Activated CD8-positive, alpha-beta memory T cell treated with anti-CD3 and anti-CD28 coated beads for 4 hours (primary cell): Measurements from ENCODE around the gene ASTN2.

Experiments
- DNase-seq, 2 donors: peaks; one replicate each; pipeline ENCODE4 v3.0.0-alpha.2; 2020; ENCODE audit warnings: low read depth in 2 of 2

ASTN2 gene

GRCh38 chr9:117415358-117415914 lies 579 bp upstream of the ASTN2 start:
- no peak for DNase-seq

GRCh38 chr9:117414220-117414905 lies 494 bp downstream of the ASTN2 start:
- no peak for DNase-seq

- DNase-seq = no peak
These were observed 1.3 kb downstream of the ASTN2 start for GRCh38 chr9:117413346-117414219.

DNA sequence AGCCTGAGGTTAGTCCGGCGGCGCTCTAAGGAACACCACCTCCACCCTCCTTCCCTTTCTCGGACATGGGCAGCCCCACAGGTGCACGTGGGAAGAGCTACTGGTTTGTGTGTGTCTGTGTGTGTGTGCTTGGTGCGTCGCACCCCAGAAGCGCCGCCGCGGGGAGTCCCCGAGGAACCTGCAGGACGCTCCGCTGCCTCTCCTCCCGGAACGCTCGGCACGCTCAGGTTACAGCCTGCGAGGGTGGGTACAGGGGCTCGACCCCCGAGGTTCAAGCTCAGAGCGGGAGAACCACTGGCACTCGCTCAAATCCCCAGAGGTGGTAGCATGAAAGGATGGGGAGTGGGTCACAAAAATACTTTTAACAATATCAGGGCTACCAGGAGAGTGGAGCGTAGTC lies 2.0 kb downstream of the ASTN2 start:
- no peak for DNase-seq

GRCh38 chr9:117412006-117412715 lies 2.7 kb downstream of the ASTN2 start:
- DNase-seq = no peak

DNA sequence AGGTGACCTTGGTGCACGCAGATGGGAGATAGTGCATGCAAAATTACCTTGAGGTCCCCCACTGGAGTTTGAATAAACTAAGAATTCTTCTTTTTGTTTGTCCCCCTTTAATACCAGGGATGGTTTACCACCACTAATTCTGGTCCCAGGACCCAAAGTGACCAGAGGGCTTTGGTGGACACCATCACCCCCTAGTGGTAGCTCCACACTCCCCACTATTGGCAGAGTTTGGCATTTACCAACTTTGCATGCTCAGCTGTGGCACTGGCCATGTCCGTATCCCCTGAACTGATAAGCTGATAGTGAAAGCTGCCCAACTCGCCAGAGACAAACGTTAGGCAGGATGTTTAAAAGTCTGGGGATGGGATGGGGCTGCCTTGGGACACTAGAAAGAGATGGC lies 3.3 kb downstream of the ASTN2 start:
- no peak for DNase-seq

DNA sequence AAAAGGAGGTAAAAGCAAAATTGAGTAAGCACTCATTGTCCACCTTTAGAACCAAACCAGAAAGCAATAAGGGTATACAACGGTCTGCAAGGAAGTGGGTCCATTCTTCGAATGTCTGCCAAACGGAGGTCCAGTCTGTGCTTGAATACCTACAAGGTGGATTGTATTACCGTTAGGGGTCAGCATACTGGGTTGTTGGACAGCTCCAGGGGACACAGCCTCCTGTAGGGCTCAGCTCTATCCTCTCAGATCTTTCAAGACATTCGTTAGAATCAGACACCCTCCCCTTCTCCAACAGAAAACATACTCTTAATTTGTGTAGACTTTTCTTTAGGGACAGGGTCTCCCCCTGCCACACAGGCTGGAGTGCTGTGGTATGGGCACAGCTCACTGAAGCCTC lies 5.5 kb downstream of the ASTN2 start:
- no peak for DNase-seq

GRCh38 chr9:117407436-117408022 lies 7.3 kb downstream of the ASTN2 start:
- DNase-seq = no peak

DNA sequence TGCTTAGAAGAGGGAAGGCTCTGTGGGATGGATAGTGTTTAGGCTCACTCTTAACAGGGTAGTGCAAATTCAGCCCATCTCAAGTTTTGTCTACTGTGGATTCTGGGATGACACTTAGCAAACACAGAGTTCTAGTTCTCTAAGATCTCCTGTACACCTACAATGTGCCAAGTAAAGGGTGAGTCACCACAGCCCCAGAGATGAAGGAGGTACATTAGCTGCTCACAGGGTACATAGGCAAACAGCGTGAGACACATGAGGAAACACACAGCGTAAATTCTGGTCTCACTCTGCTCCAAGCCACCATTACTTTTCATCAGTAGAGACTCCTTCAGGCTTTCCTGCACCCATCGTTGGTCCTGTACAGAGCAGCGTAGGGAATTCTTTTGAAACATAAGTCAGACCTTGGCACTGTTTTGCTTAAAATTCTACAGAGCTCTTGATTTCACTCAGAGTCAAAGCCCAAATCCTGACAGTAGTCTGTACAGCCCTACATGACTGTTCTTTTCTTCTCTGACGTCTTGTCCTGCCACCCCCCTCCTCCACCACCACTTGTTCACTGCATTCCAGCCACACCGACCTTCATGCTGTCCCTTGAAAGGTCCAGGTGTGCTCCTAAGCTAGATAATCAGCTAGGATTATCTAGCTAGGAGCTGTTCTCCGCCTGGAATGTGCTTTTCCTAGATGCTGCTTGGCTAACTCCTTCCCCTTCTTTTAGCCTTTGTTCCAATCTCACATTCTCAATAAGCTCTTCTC lies 8.7 kb downstream of the ASTN2 start:
- DNase-seq = no peak

DNA sequence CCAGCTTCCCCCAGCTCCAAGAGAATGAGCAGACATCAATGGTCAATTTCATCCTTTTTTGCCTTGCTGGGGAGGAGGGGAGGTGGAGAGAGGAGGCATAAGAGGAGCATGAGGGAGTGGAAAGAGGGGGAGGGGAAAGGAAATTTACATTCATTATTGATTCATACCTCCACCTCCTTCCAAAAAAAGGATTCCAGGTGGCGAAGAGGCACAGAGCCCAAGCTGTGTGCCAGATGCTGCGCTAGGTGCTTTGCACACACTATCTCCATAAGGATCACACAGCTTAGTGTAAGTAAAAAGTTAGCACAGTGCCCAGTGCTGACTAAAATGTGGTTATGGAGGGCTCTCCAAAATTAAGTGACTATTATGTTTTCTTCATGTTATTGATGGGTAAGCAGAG lies 11.0 kb downstream of the ASTN2 start:
- no peak for DNase-seq

DNA sequence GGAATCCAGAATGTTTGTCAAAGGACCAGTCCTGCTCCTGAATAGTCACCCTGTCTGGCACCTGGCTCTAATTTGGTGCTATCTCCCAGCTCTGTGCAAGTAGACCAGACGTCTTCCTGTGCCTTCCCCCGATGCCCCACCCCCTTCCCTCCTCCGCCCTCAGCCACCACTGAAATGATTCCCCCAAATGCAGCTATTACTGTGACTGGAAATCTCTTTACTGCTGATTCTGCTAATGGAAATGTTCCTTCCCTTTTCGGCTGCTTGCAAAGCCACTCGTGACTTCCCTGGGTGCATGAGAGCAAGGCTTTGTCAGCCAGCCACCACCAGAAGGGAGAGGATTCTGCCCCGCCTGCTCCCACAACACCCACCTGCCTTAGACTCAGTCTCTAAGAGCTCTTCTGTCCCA lies 11.4 kb downstream of the ASTN2 start:
- DNase-seq = no peak

GRCh38 chr9:117400171-117400570 lies 14.7 kb downstream of the ASTN2 start:
- no peak for DNase-seq

DNA sequence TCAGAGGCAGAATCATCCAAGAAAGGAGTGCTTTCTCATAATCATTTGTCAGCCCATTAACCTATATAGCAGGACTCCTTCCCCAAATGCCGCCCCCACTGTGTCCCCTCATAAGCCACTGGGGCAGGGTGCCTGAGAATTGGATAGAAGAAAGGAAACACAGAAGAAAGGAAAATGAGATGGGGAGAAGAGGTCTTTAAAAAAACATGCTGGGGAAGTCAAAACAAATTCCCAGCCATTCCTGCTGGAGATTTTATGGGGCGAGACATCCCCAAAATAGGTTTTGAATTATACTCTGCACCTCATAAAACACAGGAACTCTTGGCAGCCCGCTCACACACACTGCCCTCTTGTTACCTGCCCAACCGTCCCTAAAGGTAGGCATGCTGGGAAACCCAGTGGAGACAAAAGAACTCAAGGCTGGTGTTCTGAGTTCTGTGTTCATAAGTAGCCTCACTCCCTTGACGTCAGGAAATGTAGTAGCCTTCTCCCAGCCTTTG lies 19.7 kb downstream of the ASTN2 start:
- DNase-seq = no peak

DNA sequence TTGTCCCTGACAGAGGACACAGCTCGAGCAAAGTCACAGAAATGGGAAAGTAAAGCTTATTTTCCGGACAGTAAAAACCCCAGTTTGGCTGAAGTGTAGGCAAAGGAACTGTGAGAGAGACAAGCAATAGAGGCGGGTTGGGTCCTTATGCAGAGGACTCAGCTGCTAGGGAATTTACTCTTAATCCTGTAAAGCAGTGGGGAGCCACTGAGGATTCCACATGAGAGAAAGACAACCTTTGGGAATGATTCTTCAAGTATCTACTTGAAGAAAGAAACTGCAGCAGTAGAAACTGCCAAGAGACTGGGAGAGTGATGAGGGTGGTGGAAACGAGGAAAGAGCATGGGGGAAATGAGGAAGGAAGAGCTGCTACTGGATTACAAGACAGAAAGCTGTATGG lies 20.2 kb downstream of the ASTN2 start:
- DNase-seq = no peak

DNA sequence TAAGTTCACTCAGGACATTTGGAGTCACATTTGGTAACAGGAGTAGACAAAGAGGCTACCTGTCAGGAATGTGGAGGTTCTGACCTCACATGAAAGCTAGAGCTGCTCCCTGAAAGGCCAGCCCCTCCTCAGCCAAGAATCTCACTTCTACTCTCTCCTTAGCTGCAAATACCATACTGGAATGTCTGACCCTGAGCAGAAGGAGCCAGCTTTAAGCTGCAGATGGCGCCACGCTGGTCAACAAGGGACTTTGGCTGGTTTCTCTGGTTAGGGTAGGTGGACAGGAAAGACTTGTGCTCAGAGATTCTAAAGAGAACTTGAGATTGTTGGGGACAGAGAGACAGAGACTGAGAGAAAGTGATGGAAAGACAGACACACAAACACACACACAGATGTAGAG lies 21.9 kb downstream of the ASTN2 start:
- no peak for DNase-seq

DNA sequence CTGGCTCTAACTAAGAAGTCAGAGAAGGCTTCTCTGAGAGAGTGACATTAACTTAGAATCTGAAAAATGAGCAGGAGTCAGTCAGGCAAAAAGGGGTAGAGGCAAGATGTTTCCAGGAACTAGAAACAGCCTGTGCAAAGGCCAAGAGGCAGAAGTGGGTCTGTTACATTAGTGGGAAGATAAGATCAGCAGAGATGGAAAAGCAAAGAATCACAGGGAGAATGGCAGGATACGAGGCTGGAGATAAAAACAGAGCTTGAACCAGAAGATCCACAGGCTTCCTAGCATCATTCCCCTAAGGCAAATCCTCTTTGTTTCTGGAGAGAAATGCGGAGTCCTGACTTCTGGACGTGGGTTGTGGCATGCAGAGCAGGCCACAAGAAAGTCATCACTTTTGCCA lies 27.4 kb downstream of the ASTN2 start:
- DNase-seq = no peak

GRCh38 chr9:117379341-117379740 lies 35.5 kb downstream of the ASTN2 start:
- no peak for DNase-seq

GRCh38 chr9:117377046-117377445 lies 37.8 kb downstream of the ASTN2 start:
- DNase-seq = no peak

DNA sequence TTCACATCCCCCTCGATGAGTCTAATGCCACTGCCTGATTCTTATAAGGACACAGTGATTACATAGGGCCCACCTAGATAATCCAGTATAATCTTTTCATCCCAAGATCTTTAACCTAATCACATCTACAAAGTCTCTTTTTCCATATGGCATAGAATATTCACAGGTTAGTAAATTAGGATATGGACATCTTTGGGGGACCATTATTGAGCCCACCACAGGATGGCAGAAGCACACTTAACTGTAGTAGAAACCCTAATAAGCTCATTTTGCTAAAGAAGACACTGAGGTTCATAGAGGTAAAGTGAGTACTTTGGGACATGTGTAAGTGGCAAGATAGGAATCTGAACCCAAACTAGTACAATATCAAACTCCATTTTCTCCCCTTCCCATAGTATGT lies 38.9 kb downstream of the ASTN2 start:
- no peak for DNase-seq

GRCh38 chr9:117374076-117374725 lies 40.7 kb downstream of the ASTN2 start:
- DNase-seq = no peak
